CD8-positive, alpha-beta memory T cell (primary cell): ENCODE measurements around the gene ITPR2. TPM values are rescaled to one million over a fixed set of nuclear protein-coding genes. Genes with fewer than 3 reads are reported as not detected.
A peak's percentile ranks its signal among the peaks of the same experiment; 100 is the strongest.

ENCODE experiments used
- CTCF ChIA-PET: fragments of 350-600 bp; sonication (Branson Sonifier 250); formaldehyde crosslinking; loops from one replicate; lab custom pipeline; 2021; ENCODE audit warnings: antibody characterized with exemption; lab: Charles Lee
- POLR2A ChIA-PET: fragments of 350-600 bp; sonication (Branson Sonifier 250); formaldehyde crosslinking; loops from one replicate; lab custom pipeline; 2021; ENCODE audit warnings: antibody characterized with exemption; lab: Charles Lee
- DNase-seq, 5 donors: peaks; one replicate each; pipeline versions ENCODE4 v3.0.0 to v3.0.0-alpha.2; 2020 to 2022; ENCODE audit warnings: mixed read lengths in 1 of 5
- H3K27ac ChIP-seq: one replicate; pipeline ENCODE4 v1.7.0; 2013; ENCODE audit warnings: low read depth, mild to moderate bottlenecking, low read length, moderate library complexity
- H3K27me3 ChIP-seq: 2 replicates; pipeline ENCODE4 v1.7.0; 2013; ENCODE audit warnings: low read length, mild to moderate bottlenecking; ENCODE audit not compliant: insufficient read depth, poor library complexity, severe bottlenecking
- H3K36me3 ChIP-seq: 2 replicates; pipeline ENCODE4 v1.7.0; 2013; ENCODE audit warnings: mild to moderate bottlenecking, low read length, moderate library complexity; ENCODE audit not compliant: insufficient read depth
- H3K4me1 ChIP-seq: 2 replicates; pipeline ENCODE4 v1.7.0; 2013; ENCODE audit warnings: mild to moderate bottlenecking, low read length, moderate library complexity; ENCODE audit not compliant: insufficient read depth
- H3K4me3 ChIP-seq: 2 replicates; pipeline ENCODE4 v1.7.0; 2013; ENCODE audit warnings: mild to moderate bottlenecking, low read length
- H3K9me3 ChIP-seq: 2 replicates; pipeline ENCODE4 v1.7.0; 2013; ENCODE audit warnings: mild to moderate bottlenecking, low read length
- H3K27ac Mint-ChIP-seq, 8 donors: one replicate each; pipeline ENCODE4 v1.8.0; 2020 to 2021; ENCODE audit warnings: mixed read lengths in 8 of 8, mild to moderate bottlenecking in 6 of 8, inconsistent platforms in 3 of 8, moderate library complexity in 3 of 8
- H3K27me3 Mint-ChIP-seq, 2 donors: one replicate each; pipeline ENCODE4 v1.8.0; 2020 to 2021; ENCODE audit warnings: mixed read lengths in 2 of 2, mild to moderate bottlenecking in 1 of 2, moderate library complexity in 1 of 2
- H3K36me3 Mint-ChIP-seq, 3 donors: one replicate each; pipeline ENCODE4 v1.8.0; 2020 to 2021; ENCODE audit warnings: mixed read lengths in 3 of 3, inconsistent platforms in 1 of 3, mild to moderate bottlenecking in 1 of 3
- H3K4me1 Mint-ChIP-seq, 3 donors: one replicate each; pipeline ENCODE4 v1.8.0; 2020 to 2021; ENCODE audit warnings: mixed read lengths in 3 of 3, inconsistent platforms in 1 of 3, mild to moderate bottlenecking in 1 of 3
- H3K4me3 Mint-ChIP-seq, 7 donors: one replicate each; pipeline ENCODE4 v1.8.0; 2020 to 2021; ENCODE audit warnings: mixed read lengths in 7 of 7, mild to moderate bottlenecking in 6 of 7, moderate library complexity in 4 of 7, inconsistent platforms in 2 of 7
- H3K9me3 Mint-ChIP-seq, 5 donors: one replicate each; pipeline ENCODE4 v1.8.0; 2020 to 2022; ENCODE audit warnings: mixed read lengths in 5 of 5, mild to moderate bottlenecking in 3 of 5, moderate library complexity in 2 of 5, inconsistent platforms in 1 of 5
- polyA plus RNA-seq: library from polyadenylated mRNA; unstranded; fragments of 300-500 nt; fragmentation: Illumina TruSeq; gene quantifications from one replicate; pipeline ENCODE4 v1.2.3, GENCODE V29; 2021
- total RNA-seq, 2 experiments: library from RNA; stranded (reverse); gene quantifications; one replicate each; pipeline ENCODE4 v1.2.3, GENCODE V29; 2021

Gene ITPR2
- total and polyA plus RNA-seq, 3 experiments from 2014 or later = 13.0 to 29.4 (median 24.0) TPM

DNA sequence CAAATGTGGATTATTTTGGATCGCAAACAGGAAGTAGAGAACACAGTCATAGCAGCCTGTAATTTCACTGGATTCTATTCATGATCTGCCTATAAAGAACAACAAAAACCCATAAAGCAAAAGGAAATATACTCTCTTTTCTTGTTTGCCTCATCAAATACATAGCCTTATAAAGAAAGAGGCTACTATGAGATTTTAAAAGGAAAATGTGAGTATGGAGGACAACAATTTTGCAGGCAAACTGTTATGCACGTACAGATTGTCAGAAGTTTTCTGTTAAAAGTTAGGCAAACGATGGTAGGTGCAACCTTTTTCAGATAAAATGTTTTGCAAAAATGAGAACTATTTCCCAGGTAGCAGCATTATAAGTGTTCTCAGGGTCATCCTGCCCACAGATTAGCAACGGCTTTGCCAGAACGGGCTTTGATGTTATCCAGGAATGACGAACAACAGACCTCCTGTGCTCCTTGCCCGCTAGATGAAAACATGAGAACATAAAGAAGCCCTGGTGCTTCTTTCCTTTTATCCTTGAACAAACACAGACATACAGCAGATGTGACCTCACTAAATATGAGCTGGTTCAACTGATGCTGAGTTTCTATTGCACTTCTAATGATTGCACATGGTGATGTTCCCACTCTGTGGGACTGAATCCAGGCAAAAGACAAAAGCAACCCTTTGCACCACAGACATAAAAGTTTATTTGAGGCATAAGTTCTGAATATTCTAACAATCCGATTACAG, 88.1 kb downstream of the ITPR2 start:
- POLR2A ChIA-PET = no interaction called here
- Histone ChIP-seq H3K4me3 (no peak overlapping the region), H3K27ac (no peak overlapping the region), H3K9me3 (no peaks in the 10 kb centered on the region), H3K27me3 (no peaks in the 10 kb centered on the region), H3K4me1 (peaks cover 15% of the 10 kb centered on the region), H3K36me3 (no peaks in the 10 kb centered on the region)
- no peak overlapping the region for H3K4me3 Mint-ChIP-seq
- H3K4me1 Mint-ChIP-seq = peaks cover 37 to 51% (median 43%) of the 10 kb centered on the region in 3 donors
- peaks cover 2 to 6% (median 4%) of the 10 kb centered on the region in 5 donors for H3K9me3 Mint-ChIP-seq
- peaks cover 10 to 15% (median 10%) of the 10 kb centered on the region in 3 donors for H3K36me3 Mint-ChIP-seq
- CTCF ChIA-PET = no interaction called here
- H3K27ac Mint-ChIP-seq = no peak overlapping the region
- no peak for DNase-seq
- no peaks in the 10 kb centered on the region for H3K27me3 Mint-ChIP-seq

- Histone ChIP-seq H3K27ac (no peak overlapping the region), H3K4me3 (no peak overlapping the region), H3K4me1 (peaks cover 8% of the 10 kb centered on the region), H3K27me3 (no peaks in the 10 kb centered on the region), H3K36me3 (no peaks in the 10 kb centered on the region), H3K9me3 (peaks cover 3% of the 10 kb centered on the region)
- H3K27me3 Mint-ChIP-seq = no peaks in the 10 kb centered on the region
- H3K27ac Mint-ChIP-seq = peak overlapping the region in 2 of 8 donors; percentile 2 to 33
- peaks cover 13 to 22% (median 13%) of the 10 kb centered on the region in 3 donors for H3K36me3 Mint-ChIP-seq
- POLR2A ChIA-PET = no interaction called here
- no peak overlapping the region for H3K4me3 Mint-ChIP-seq
- CTCF ChIA-PET = no interaction called here
- DNase-seq = no peak
- H3K4me1 Mint-ChIP-seq = peaks cover 30 to 44% (median 36%) of the 10 kb centered on the region in 3 donors
- peaks cover 7 to 11% (median 7%) of the 10 kb centered on the region in 5 donors for H3K9me3 Mint-ChIP-seq
Measured at GRCh38 chr12:26744042-26744626, 88.9 kb downstream of the ITPR2 start.

GRCh38 chr12:26741584-26742227, 91.3 kb downstream of the ITPR2 start:
- ChIA-PET CTCF (no interaction called here), POLR2A (no interaction called here)
- Histone ChIP-seq H3K27ac (no peak overlapping the region), H3K27me3 (no peaks in the 10 kb centered on the region), H3K36me3 (no peaks in the 10 kb centered on the region), H3K4me1 (no peaks in the 10 kb centered on the region), H3K9me3 (peaks cover 3% of the 10 kb centered on the region), H3K4me3 (no peak overlapping the region)
- Mint-ChIP-seq H3K27me3 (no peaks in the 10 kb centered on the region), H3K9me3 (peaks cover 7 to 15% (median 13%) of the 10 kb centered on the region in 5 donors), H3K27ac (peak overlapping the region in 1 of 8 donors; percentile 5), H3K4me1 (peaks cover 15 to 29% (median 25%) of the 10 kb centered on the region in 3 donors), H3K4me3 (no peak overlapping the region), H3K36me3 (peaks cover 15 to 37% (median 22%) of the 10 kb centered on the region in 3 donors)
- no peak for DNase-seq

DNA sequence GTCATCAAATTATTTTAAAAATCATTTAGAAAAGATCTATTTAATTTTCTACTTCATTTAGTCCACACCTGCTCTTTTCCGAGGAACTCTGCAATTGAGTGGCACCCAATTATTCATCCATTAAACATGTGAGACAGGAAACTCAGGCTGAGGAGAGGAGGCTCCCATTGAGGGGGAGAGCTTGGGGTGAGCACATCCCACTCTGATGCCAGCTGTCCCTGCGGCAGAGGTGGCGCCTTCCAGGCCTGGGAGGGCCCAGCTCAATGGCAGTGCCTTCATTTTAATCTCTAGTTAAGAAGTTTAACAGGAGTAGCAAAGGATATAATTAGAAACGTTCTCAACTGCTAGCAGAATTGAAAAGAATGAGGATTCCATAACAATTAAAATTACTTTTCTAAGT, 92.0 kb downstream of the ITPR2 start:
- CTCF ChIA-PET = no interaction called here
- POLR2A ChIA-PET = no interaction called here
- H3K27ac ChIP-seq = no peak overlapping the region
- H3K36me3 ChIP-seq = no peaks in the 10 kb centered on the region
- H3K27me3 ChIP-seq = no peaks in the 10 kb centered on the region
- DNase-seq = no peak
- peaks cover 3% of the 10 kb centered on the region for H3K9me3 ChIP-seq
- Mint-ChIP-seq H3K9me3 (peaks cover 7 to 15% (median 13%) of the 10 kb centered on the region in 5 donors), H3K36me3 (peaks cover 15 to 39% (median 22%) of the 10 kb centered on the region in 3 donors), H3K27me3 (no peaks in the 10 kb centered on the region), H3K4me1 (peaks cover 19 to 28% (median 20%) of the 10 kb centered on the region in 3 donors), H3K4me3 (no peak overlapping the region), H3K27ac (no peak overlapping the region)
- no peaks in the 10 kb centered on the region for H3K4me1 ChIP-seq
- no peak overlapping the region for H3K4me3 ChIP-seq

DNA sequence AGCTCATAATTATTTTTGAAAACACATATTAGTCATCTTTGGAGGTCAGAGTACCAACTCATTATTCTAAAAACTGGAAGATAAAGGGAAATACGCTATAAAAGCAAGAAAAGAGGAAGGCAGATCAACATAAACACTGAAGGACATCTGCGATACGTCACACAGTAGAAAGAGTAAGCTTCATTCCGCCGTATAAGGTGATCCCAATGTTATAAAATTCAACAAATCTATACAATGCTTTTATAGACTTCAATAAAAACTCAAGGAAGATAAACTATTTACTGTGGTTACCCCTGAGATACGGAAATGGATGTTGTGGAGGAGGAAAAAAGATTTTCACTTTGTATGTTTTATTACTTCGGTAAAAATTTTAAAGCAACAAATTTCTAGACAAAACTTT, 92.6 kb downstream of the ITPR2 start:
- Histone ChIP-seq H3K9me3 (peaks cover 3% of the 10 kb centered on the region), H3K27ac (no peak overlapping the region), H3K36me3 (no peaks in the 10 kb centered on the region), H3K4me1 (no peaks in the 10 kb centered on the region), H3K27me3 (no peaks in the 10 kb centered on the region), H3K4me3 (no peak overlapping the region)
- ChIA-PET CTCF (no interaction called here), POLR2A (no interaction called here)
- no peak for DNase-seq
- peaks cover 7 to 15% (median 13%) of the 10 kb centered on the region in 5 donors for H3K9me3 Mint-ChIP-seq
- H3K27me3 Mint-ChIP-seq = no peaks in the 10 kb centered on the region
- no peak overlapping the region for H3K4me3 Mint-ChIP-seq
- no peak overlapping the region for H3K27ac Mint-ChIP-seq
- H3K4me1 Mint-ChIP-seq = peaks cover 20 to 31% (median 22%) of the 10 kb centered on the region in 3 donors
- H3K36me3 Mint-ChIP-seq = peaks cover 15 to 39% (median 22%) of the 10 kb centered on the region in 3 donors

DNA sequence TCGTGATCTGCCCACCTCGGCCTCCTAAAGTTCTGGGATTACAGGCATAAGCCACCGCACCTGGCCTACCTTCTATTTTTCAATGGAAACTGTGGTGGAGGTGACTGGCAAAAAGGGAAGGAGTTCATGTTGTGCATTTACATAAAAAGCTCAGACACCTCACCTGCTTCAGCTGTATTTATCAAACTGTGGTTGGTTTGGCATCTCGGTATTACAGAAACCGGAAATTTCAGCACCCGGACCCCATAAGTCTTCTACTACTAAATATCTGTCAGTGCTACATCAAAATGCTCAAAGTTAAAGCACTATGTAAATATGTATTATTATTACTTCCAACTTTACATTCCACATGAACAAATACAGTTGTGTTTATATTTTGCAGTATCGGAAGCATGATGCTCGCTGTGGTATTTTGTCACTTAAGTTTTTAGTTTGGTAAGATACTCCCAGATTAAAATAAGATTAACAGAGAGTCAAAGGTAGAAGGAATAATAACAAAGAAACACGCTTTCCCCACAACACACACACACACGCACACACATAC, 95.4 kb downstream of the ITPR2 start:
- Mint-ChIP-seq H3K9me3 (peaks cover 7 to 15% (median 13%) of the 10 kb centered on the region in 5 donors), H3K27ac (no peak overlapping the region), H3K4me1 (peaks cover 24 to 50% (median 28%) of the 10 kb centered on the region in 3 donors), H3K27me3 (no peaks in the 10 kb centered on the region), H3K4me3 (no peak overlapping the region), H3K36me3 (peaks cover 14 to 36% (median 20%) of the 10 kb centered on the region in 3 donors)
- peaks cover 3% of the 10 kb centered on the region for H3K9me3 ChIP-seq
- no peak for DNase-seq
- no peaks in the 10 kb centered on the region for H3K36me3 ChIP-seq
- POLR2A ChIA-PET = no interaction called here
- H3K4me1 ChIP-seq = peaks cover 2% of the 10 kb centered on the region
- no peak overlapping the region for H3K27ac ChIP-seq
- H3K27me3 ChIP-seq = no peaks in the 10 kb centered on the region
- H3K4me3 ChIP-seq = no peak overlapping the region
- CTCF ChIA-PET = no interaction called here

DNA sequence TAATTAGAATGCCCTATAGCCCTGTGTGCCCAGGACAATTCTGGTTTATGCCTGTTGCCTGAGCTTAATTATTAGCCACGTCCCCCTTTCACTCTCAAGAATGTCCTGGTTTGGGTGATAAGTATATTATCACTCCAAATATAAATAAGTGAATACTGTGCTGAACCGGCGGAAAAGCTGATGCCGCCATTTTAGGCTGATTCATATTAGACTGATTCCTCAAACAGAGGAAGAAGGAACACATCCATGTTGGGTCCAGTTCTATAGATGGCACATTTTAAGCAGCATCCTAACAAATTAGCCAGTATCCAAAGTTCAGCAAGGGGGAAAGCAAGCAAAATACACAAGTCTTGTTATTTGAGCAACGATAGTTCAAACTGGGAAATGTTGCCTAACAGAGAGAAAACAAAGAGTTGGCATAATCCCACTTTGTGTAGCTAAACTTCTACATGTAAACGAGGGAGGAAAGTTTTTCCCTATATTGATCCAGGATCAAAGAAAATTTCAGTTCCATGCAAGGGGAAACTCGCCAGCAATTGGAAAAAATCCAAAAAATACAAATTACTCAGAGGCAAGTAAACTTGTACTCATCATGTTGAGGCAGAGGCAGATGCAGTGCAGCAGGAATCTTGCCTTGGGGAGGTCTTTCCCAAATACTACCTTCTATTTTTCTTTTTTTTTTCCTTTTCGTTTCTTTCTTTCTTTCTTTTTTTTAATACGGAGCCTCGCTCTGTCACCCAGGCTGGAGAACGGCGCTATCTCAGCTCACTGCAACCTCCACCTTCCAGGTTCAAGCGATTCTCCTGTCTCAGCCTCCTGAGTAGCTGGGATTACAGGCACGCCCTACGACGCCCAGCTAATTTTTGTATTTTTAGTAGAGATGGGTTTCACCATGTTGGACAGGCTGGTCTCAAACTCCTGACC, 96.2 kb downstream of the ITPR2 start:
- Histone ChIP-seq H3K36me3 (no peaks in the 10 kb centered on the region), H3K9me3 (peaks cover 3% of the 10 kb centered on the region), H3K4me3 (no peak overlapping the region), H3K27ac (no peak overlapping the region), H3K27me3 (no peaks in the 10 kb centered on the region), H3K4me1 (peaks cover 6% of the 10 kb centered on the region)
- Mint-ChIP-seq H3K36me3 (peaks cover 10 to 36% (median 18%) of the 10 kb centered on the region in 3 donors), H3K4me3 (no peak overlapping the region), H3K4me1 (peaks cover 29 to 54% (median 29%) of the 10 kb centered on the region in 3 donors), H3K27me3 (no peaks in the 10 kb centered on the region), H3K9me3 (peaks cover 7 to 15% (median 13%) of the 10 kb centered on the region in 5 donors), H3K27ac (no peak overlapping the region)
- DNase-seq = no peak
- POLR2A ChIA-PET = no interaction called here
- CTCF ChIA-PET = no interaction called here
